Muscle of back (tissue), 11 donors: Measurements from ENCODE around the gene TAAR1. TPM values are rescaled to one million over a fixed set of nuclear protein-coding genes. Genes with fewer than 3 reads are reported as not detected.

Source experiments
- DNase-seq, 3 donors: peaks; one replicate each; pipeline versions ENCODE4 v3.0.0 to v3.0.0-alpha.2; 2013
- polyA plus RNA-seq, 10 donors: library from polyadenylated mRNA; unstranded; fragments of 120-200 nt; gene quantifications; one replicate each; pipeline ENCODE4 v1.2.1, GENCODE V29; 2013; ENCODE audit not compliant: insufficient read length in 10 of 10

TAAR1 gene
- polyA plus RNA-seq, 10 donors = not detected

DNA sequence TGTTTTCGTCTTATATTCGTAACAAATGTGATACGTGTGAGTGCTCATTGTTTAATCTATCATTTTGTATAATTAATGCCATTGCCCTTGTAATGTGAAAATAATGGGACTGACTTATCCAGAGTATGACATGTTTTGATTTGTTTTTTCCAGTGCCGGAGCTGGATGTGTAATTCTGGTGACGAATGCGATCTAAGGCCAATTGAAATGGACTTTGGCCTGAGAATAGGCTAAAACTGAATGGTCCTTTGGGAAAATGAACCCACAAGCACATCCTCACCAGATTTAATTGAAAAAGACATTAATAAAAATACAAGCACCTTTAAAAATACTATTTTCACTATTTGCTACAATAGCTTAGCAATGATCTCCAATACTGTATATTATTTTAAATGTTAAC is 62.8 kb downstream of the TAAR1 start:
- DNase-seq = no peak

Other genes starting within 250 kb of the TAAR1 start
- gene STX7, start 146.1 kb downstream of the TAAR1 start, polyA plus RNA-seq = 10 to 100 TPM; 30.7 to 51.8 (median 37.0) TPM
- gene TAAR9, start 120.9 kb downstream of the TAAR1 start, polyA plus RNA-seq = not detected
- gene TAAR8, start 106.5 kb downstream of the TAAR1 start, polyA plus RNA-seq = not detected
- not detected for gene TAAR6, start 88.9 kb downstream of the TAAR1 start, polyA plus RNA-seq
- not detected for gene TAAR5, start 69.4 kb downstream of the TAAR1 start, polyA plus RNA-seq
- not detected for gene TAAR2, start 34.9 kb downstream of the TAAR1 start, polyA plus RNA-seq
- under 1 TPM; 0.12 to 0.43 (median 0.26) TPM for gene VNN1, start 54.9 kb upstream of the TAAR1 start, polyA plus RNA-seq
- 1 to 10 TPM in 2 of 10 donors, under 1 TPM in 8; 0.12 to 1.8 (median 0.86) TPM for gene VNN2, start 98.7 kb upstream of the TAAR1 start, polyA plus RNA-seq
- gene SLC18B1, start 139.5 kb upstream of the TAAR1 start, polyA plus RNA-seq = 10 to 100 TPM in 4 of 10 donors, 1 to 10 TPM in 6; 8.1 to 12.1 (median 9.7) TPM
- 1,000 to 10,000 TPM; 2,169 to 3,080 (median 2,509) TPM for gene RPS12, start 155.4 kb upstream of the TAAR1 start, polyA plus RNA-seq